ENCODE data around the gene MOV10. TPM values are rescaled to one million over a fixed set of nuclear protein-coding genes. Genes with fewer than 3 reads are reported as not detected.

The MOV10 gene
- total RNA-seq (10 to 100 TPM; 57.8 to 59.0 TPM), polyA plus RNA-seq (ENCODE audit: insufficient read length in 6 of 6) (10 to 100 TPM; 69.5 to 81.3 (median 75.0) TPM)
- long read RNA-seq, donor 1, partial matches to known transcripts = 203 of 271 reads
- long read RNA-seq, donor 1, other reads (novel, unspliced or antisense) = 66 of 271 reads
- long read RNA-seq, donor 2, partial matches to known transcripts = 12 of 16 reads
- long read RNA-seq, donor 2, other reads (novel, unspliced or antisense) = 0 of 16 reads
- long read RNA-seq, donor 3, partial matches to known transcripts = 90 of 188 reads
- long read RNA-seq, donor 3, other reads (novel, unspliced or antisense) = 90 of 188 reads
- long read RNA-seq, donor 4, partial matches to known transcripts = 3 of 6 reads
- long read RNA-seq, donor 4, other reads (novel, unspliced or antisense) = 1 of 6 reads
- long read RNA-seq, donor 5, partial matches to known transcripts = 108 of 228 reads
- long read RNA-seq, donor 5, other reads (novel, unspliced or antisense) = 116 of 228 reads
- long read RNA-seq, donor 6, partial matches to known transcripts = 103 of 250 reads
- long read RNA-seq, donor 6, other reads (novel, unspliced or antisense) = 136 of 250 reads
- long read RNA-seq, donor 7, partial matches to known transcripts = 149 of 198 reads
- long read RNA-seq, donor 7, other reads (novel, unspliced or antisense) = 48 of 198 reads
- long read RNA-seq, donor 8, partial matches to known transcripts = 232 of 238 reads
- long read RNA-seq, donor 8, other reads (novel, unspliced or antisense) = 0 of 238 reads
- long read RNA-seq, donor 9 = 0 reads
- long read RNA-seq, donor 10, partial matches to known transcripts = 2 of 11 reads
- long read RNA-seq, donor 10, other reads (novel, unspliced or antisense) = 3 of 11 reads
- long read RNA-seq, donor 11, partial matches to known transcripts = 83 of 186 reads
- long read RNA-seq, donor 11, other reads (novel, unspliced or antisense) = 100 of 186 reads
- long read RNA-seq, donor 12, partial matches to known transcripts = 160 of 236 reads
- long read RNA-seq, donor 12, other reads (novel, unspliced or antisense) = 70 of 236 reads

DNA sequence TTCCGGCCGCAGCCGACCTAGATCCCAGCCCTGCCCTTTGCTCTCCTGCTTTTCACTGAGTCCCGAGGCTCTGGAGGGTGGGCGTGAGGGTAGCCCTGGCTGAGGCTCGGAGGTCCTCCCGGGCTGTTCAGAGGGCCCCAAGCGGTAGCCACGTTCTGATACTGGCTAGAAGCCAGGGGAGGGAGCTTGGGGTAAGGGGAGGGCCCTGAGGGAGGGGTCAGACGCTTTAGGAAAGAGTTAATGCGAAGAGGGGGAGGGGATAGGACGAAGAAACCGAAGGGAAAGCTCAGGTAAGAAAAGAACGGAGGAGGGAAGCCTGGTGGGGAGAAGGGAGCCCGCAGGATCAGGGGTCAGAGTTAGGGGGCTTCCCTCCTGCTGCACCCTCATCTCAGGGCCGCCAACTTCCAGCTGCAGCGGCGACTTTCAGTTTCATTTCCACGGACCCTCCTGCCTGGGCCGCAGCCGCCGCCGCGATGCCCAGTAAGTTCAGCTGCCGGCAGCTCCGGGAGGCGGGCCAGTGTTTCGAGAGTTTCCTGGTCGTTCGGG, at the start of gene MOV10:
Gene MOV10, plus strand, starts transcription at position 220 of the 546 bp plus-strand sequence. Its CDS starts 254 bp downstream, at position 474.
- intact Hi-C loops (cut with DNase I) = loop anchor here in 1 of 2 donors (10.0 kb wide), 1 partner anchor 50 kb away; no protein-coding TSS in a partner anchor
- Histone ChIP-seq H3K4me1 (peaks cover 0 to 42% of the 10 kb centered on the region in 2 donors), H3K27me3 (no peaks in the 10 kb centered on the region), H3K9me3 (no peaks in the 10 kb centered on the region), H3K36me3 (peaks cover 0 to 28% of the 10 kb centered on the region in 2 donors), H3K4me3 (peak within 1 kb of the TSS; percentile 89 to 90), H3K27ac (peak within 1 kb of the TSS; percentile 90 to 95)
- no peak for TF ChIP-seq CTCF (IDR thresholded peaks at IDR 0.05)
- ATAC-seq (peak; percentile 75), DNase-seq (peak; percentile 78 to 92 (median 78))

DNA sequence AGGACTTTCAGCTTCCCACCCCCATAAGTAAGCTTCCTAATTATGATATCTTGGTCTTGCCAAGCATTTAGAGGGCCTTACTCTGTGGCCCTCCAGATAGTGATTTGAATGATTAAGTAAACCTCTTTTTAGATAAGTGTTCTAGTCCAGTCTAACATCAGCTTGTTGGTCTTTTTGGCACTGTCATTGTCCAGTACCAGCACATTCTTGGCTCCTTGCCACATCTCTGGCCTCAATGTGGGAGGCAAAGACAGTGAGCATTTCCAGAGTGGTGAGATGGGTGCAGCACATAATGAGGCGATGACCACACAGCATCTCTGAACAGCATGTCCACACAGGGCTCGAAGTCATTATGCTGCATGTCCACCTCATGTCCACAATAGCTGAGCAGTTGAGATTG, 48.8 kb upstream of the MOV10 start:
- Histone ChIP-seq H3K27me3 (no peaks in the 10 kb centered on the region), H3K4me1 (peaks cover 31 to 98% of the 10 kb centered on the region in 2 donors), H3K4me3 (no peak overlapping the region), H3K27ac (peak overlapping the region in 1 of 2 donors; percentile 28), H3K9me3 (no peaks in the 10 kb centered on the region), H3K36me3 (peaks cover 0 to 6% of the 10 kb centered on the region in 2 donors)
- DNase-seq (no peak), ATAC-seq (no peak)
- no peak for TF ChIP-seq CTCF (IDR thresholded peaks at IDR 0.05)
- intact Hi-C loops (cut with DNase I) = loop anchor here in 1 of 2 donors (10.0 kb wide), 2 partner anchors 49 to 79 kb away; partner anchors contain the start of genes MOV10 and RHOC

- Histone ChIP-seq H3K4me3 (no peak overlapping the region), H3K4me1 (peaks cover 26 to 96% of the 10 kb centered on the region in 2 donors), H3K27ac (no peak overlapping the region), H3K27me3 (no peaks in the 10 kb centered on the region), H3K36me3 (peaks cover 0 to 8% of the 10 kb centered on the region in 2 donors), H3K9me3 (no peaks in the 10 kb centered on the region)
- intact Hi-C loops (cut with DNase I) = loop anchor here in 1 of 2 donors (10.0 kb wide), 2 partner anchors 49 to 79 kb away; partner anchors contain the start of genes MOV10 and RHOC
- TF ChIP-seq CTCF (IDR thresholded peaks at IDR 0.05) = no peak
- ATAC-seq (no peak), DNase-seq (no peak)
Observed at GRCh38 chr1:112626193-112626592, 48.3 kb upstream of the MOV10 start.

- no peak for DNase-seq
- H3K4me3 ChIP-seq = no peak overlapping the region
- peaks cover 19 to 96% of the 10 kb centered on the region in 2 donors for H3K4me1 ChIP-seq
- no peaks in the 10 kb centered on the region for H3K9me3 ChIP-seq
- no peak for TF ChIP-seq CTCF (IDR thresholded peaks at IDR 0.05)
- no peak overlapping the region for H3K27ac ChIP-seq
- no peaks in the 10 kb centered on the region for H3K27me3 ChIP-seq
- H3K36me3 ChIP-seq = peaks cover 0 to 8% of the 10 kb centered on the region in 2 donors
- ATAC-seq = no peak
- intact Hi-C loops (cut with DNase I) = loop anchor here in 1 of 2 donors (10.0 kb wide), 2 partner anchors 48 to 78 kb away; partner anchors contain the start of genes MOV10 and RHOC
Observed at GRCh38 chr1:112626887-112627286, 47.6 kb upstream of the MOV10 start.

Data from left lung (tissue), 14 donors.